HL-60 (cell line): ENCODE data around the gene PTPRN2.

ENCODE experiments used
- DNase-seq, 2 experiments: peaks; one replicate each; pipeline ENCODE4 v3.0.0-alpha.2; 2010 to 2020; ENCODE audit warnings: low read depth in 1 of 2, low spot score in 1 of 2
- H3K27ac ChIP-seq: fragments of 250-450 bp; sonication (Bioruptor Pico); replicated peaks from 2 replicates; pipeline ENCODE4 v1.5.1; 2020; ENCODE audit warnings: mild to moderate bottlenecking, moderate library complexity
- H3K27me3 ChIP-seq: fragments of 250-450 bp; sonication (Bioruptor Pico); 2 replicates; pipeline ENCODE4 v1.5.1; 2021; ENCODE audit warnings: mild to moderate bottlenecking, moderate library complexity; ENCODE audit not compliant: insufficient read depth, poor library complexity, severe bottlenecking
- H3K4me3 ChIP-seq: replicated peaks from 2 replicates; pipeline ENCODE4 v1.5.1; 2011; ENCODE audit warnings: mild to moderate bottlenecking, control low read depth, low read length; ENCODE audit not compliant: insufficient read depth
- GABPA ChIP-seq: IDR thresholded peaks from 2 replicates; pipeline ENCODE4 v1.6.1; 2012; ENCODE audit warnings: low read depth
- POLR2AphosphoS5 ChIP-seq: IDR thresholded peaks from 2 replicates; pipeline ENCODE4 v1.6.1; 2012; ENCODE audit warnings: low read depth
- SPI1 ChIP-seq: IDR thresholded peaks from 2 replicates; pipeline ENCODE4 v1.6.1; 2012; ENCODE audit warnings: low read depth, mild to moderate bottlenecking, borderline replicate concordance
- TF ChIP-seq, protein P1 (sequence below): IDR thresholded peaks from 2 replicates; pipeline ENCODE4 v1.6.1; 2012; ENCODE audit warnings: low read depth; ENCODE audit not compliant: insufficient replicate concordance
- TF ChIP-seq, protein P2 (sequence below): IDR thresholded peaks from one replicate; pipeline ENCODE4 v1.5.1; 2011; ENCODE audit warnings: low read length, control low read depth, inconsistent platforms; ENCODE audit not compliant: insufficient read depth

The PTPRN2 gene

DNA sequence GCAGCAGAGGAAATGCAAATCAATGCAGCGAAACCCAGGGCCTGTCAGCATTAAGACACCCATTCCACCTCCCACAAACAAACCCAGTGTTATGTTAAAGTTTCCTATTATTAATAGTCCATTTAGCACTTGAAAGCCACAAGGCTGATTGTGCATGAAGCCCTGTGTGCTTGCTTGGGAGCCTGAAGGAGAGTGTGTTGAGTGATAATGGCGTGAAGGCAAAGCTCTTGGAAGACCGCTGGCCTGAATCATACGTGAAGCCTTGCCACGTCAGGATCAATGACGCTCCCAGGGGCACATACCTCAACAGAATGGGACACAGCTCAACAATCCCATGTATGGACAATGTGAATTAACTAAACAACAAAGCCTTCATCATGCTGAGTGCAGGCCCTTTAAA lies 25.1 kb downstream of the PTPRN2 start:
- Histone ChIP-seq H3K27me3 (peaks cover 2% of the 10 kb centered on the region), H3K27ac (no peak overlapping the region), H3K4me3 (no peak overlapping the region)
- DNase-seq: no peak
- TF ChIP-seq POLR2AphosphoS5 (no peak), SPI1 (no peak), GABPA (no peak)
- TF ChIP-seq, protein P1, sequence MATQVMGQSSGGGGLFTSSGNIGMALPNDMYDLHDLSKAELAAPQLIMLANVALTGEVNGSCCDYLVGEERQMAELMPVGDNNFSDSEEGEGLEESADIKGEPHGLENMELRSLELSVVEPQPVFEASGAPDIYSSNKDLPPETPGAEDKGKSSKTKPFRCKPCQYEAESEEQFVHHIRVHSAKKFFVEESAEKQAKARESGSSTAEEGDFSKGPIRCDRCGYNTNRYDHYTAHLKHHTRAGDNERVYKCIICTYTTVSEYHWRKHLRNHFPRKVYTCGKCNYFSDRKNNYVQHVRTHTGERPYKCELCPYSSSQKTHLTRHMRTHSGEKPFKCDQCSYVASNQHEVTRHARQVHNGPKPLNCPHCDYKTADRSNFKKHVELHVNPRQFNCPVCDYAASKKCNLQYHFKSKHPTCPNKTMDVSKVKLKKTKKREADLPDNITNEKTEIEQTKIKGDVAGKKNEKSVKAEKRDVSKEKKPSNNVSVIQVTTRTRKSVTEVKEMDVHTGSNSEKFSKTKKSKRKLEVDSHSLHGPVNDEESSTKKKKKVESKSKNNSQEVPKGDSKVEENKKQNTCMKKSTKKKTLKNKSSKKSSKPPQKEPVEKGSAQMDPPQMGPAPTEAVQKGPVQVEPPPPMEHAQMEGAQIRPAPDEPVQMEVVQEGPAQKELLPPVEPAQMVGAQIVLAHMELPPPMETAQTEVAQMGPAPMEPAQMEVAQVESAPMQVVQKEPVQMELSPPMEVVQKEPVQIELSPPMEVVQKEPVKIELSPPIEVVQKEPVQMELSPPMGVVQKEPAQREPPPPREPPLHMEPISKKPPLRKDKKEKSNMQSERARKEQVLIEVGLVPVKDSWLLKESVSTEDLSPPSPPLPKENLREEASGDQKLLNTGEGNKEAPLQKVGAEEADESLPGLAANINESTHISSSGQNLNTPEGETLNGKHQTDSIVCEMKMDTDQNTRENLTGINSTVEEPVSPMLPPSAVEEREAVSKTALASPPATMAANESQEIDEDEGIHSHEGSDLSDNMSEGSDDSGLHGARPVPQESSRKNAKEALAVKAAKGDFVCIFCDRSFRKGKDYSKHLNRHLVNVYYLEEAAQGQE: no peak
- TF ChIP-seq, protein P2, sequence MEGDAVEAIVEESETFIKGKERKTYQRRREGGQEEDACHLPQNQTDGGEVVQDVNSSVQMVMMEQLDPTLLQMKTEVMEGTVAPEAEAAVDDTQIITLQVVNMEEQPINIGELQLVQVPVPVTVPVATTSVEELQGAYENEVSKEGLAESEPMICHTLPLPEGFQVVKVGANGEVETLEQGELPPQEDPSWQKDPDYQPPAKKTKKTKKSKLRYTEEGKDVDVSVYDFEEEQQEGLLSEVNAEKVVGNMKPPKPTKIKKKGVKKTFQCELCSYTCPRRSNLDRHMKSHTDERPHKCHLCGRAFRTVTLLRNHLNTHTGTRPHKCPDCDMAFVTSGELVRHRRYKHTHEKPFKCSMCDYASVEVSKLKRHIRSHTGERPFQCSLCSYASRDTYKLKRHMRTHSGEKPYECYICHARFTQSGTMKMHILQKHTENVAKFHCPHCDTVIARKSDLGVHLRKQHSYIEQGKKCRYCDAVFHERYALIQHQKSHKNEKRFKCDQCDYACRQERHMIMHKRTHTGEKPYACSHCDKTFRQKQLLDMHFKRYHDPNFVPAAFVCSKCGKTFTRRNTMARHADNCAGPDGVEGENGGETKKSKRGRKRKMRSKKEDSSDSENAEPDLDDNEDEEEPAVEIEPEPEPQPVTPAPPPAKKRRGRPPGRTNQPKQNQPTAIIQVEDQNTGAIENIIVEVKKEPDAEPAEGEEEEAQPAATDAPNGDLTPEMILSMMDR: no peak

DNA sequence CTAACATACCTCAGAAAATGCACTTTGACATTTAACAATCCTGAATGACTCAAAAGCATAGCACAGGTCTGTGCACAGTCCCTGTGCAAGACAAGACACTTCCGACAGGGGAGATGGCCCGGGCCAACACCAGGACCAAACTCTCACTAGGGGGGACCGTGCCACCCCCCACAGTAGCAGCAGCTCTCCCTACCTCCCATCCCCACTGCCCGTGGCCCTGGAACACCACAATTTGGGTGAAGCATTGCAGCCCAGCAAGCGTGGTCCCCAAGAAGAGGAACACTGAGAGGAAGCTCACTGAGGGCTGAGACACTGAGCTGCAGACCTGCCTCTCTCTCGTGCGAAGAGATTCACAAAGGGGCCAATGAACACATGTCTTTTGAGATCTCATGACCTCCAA lies 26.0 kb downstream of the PTPRN2 start:
- TF ChIP-seq POLR2AphosphoS5 (no peak), GABPA (no peak), SPI1 (no peak)
- TF ChIP-seq, protein P2: no peak
- TF ChIP-seq, protein P1: no peak
- peaks cover 2% of the 10 kb centered on the region for H3K27me3 ChIP-seq
- H3K4me3 ChIP-seq: no peak overlapping the region
- H3K27ac ChIP-seq: no peak overlapping the region
- no peak for DNase-seq

DNA sequence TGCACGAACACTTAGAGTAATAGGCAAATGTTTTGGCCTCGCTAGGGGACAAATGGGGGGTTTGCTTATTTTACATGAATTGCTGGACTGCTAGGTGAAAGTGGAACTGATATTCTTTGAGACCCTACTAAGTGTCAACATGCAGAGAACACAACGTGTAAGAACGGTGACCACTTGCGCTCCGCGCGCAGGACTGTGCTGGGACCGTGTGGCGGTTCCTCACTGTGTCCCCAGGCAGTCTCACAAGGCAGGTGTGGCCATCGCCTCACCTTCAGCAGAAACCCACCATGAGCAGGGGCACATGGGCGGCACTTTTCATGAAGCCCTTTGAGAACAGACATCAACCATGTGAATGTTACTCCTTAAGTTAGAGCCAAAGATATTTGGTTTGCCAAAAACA lies 27.2 kb downstream of the PTPRN2 start:
- H3K4me3 ChIP-seq: no peak overlapping the region
- TF ChIP-seq GABPA: no peak
- peaks cover 2% of the 10 kb centered on the region for H3K27me3 ChIP-seq
- H3K27ac ChIP-seq: no peak overlapping the region
- no peak for DNase-seq

DNA sequence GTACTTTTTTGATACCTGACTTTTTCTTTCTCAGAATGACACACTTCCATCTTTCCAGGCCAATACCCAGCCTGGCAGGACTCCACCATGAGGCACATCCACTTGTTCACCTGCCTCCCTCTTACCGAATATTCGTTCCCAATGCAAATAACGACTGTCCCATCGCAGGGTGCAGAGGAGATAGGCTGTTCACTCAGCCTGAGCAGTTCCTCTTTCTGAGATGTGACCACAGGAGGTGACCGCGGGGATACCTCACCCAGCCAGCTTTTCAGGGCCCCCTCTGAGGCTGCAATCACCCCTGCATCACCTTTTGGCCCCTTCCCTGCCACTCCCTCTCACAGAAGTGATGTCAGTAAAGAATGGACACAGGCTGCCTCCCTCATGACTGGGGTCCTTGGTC lies 28.3 kb downstream of the PTPRN2 start:
- no peak overlapping the region for H3K27ac ChIP-seq
- peaks cover 2% of the 10 kb centered on the region for H3K27me3 ChIP-seq
- DNase-seq: peak in 1 of 2 experiments; percentile 62
- peak; percentile 98 for TF ChIP-seq SPI1
- TF ChIP-seq, protein P1: no peak
- no peak overlapping the region for H3K4me3 ChIP-seq
